Renal cortical epithelial cell (primary cell): ENCODE results near the gene NUMB. TPM values are rescaled to one million over a fixed set of nuclear protein-coding genes. Genes with fewer than 3 reads are reported as not detected.

Experiments
- DNase-seq: peaks from one replicate; pipeline ENCODE4 v3.0.0-alpha.2; 2011; ENCODE audit warnings: low read depth
- total RNA-seq: library from RNA; depleted of rRNA; stranded (reverse); fragments of >200 nt; gene quantifications from 2 replicates; pipeline ENCODE4 v1.2.3, GENCODE V29; 2014

Gene NUMB
- total RNA-seq, 1 donor from 2014 or later, result 53.9 TPM

GRCh38 chr14:73232984-73233383 lies 225.4 kb downstream of the NUMB start:
- DNase-seq, result no peak

GRCh38 chr14:73231981-73232851 lies 226.1 kb downstream of the NUMB start:
- no peak for DNase-seq

- no peak for DNase-seq
Measured at GRCh38 chr14:73230051-73230450, 228.3 kb downstream of the NUMB start.

GRCh38 chr14:73227812-73228781 lies 230.2 kb downstream of the NUMB start:
- peak; percentile 99 for DNase-seq

GRCh38 chr14:73225496-73225895 lies 232.8 kb downstream of the NUMB start:
- no peak for DNase-seq

Other genes starting within 250 kb of the NUMB start
- gene PAPLN, start 221.0 kb downstream of the NUMB start, total RNA-seq, result 21.4 and 164 TPM in 2 replicates
- 20.5 and 28.0 TPM in 2 replicates for gene RIOX1, start 32.4 kb upstream of the NUMB start, total RNA-seq
- gene ACOT1, start 78.6 kb upstream of the NUMB start, total RNA-seq, result 4.2 and 8.5 TPM in 2 replicates
- 0.60 TPM in 1 of 2 replicates, not detected in the other for gene HEATR4, start 100.4 kb upstream of the NUMB start, total RNA-seq
- 20.8 and 36.7 TPM in 2 replicates for gene ACOT2, start 110.7 kb upstream of the NUMB start, total RNA-seq
- gene ACOT4, start 133.3 kb upstream of the NUMB start, total RNA-seq, result 2.7 and 6.3 TPM in 2 replicates
- not detected in 2 replicates for gene ACOT6, start 154.0 kb upstream of the NUMB start, total RNA-seq
- 21.2 and 25.2 TPM in 2 replicates for gene DNAL1, start 186.4 kb upstream of the NUMB start, total RNA-seq